ENCODE measurements around the gene ZBTB40.

The ZBTB40 gene

DNA sequence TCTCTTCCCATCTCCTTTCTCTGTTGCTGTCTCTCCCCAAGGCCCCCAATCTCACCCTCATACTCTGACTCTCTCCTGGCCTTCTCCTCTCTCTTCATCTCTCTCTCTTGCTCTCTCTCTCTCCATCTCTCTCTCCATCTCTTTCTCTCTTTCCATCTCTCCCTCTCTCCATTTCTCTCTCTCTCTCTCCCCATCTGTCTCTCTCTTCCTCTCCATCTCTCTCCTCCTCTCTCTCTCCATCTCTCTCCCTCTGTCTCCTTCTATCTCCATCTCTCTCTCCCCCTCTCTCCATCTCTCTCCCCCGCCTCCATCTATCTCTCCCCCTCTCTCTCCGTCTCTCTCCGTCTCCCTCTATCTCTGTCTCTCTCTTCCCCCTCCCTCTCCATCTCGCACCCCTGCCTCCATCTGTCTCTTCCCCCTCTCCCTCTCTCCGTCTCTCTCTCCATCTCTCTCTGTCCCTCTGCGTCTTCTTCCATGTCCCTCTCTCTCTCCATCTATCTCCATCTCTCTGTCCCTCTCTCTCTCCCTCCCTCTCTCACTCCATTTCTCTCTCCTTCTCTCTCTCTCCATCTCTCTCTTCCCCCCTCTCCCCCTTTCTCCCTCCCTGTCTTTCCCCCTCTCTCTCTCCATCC is 95.7 kb downstream of the ZBTB40 start:
- no peaks in the 10 kb centered on the region for H3K9me3 ChIP-seq (ENCODE audit: control insufficient read depth, insufficient read depth, low read length)
- H3K36me3 ChIP-seq (ENCODE audit: control insufficient read depth, insufficient read depth, low read length) = no peaks in the 10 kb centered on the region
- H3K4me3 ChIP-seq (ENCODE audit: low read depth, low read length) = no peak overlapping the region
- H3K9ac ChIP-seq (ENCODE audit: low read depth, low read length) = no peak overlapping the region
- H3K27ac ChIP-seq (ENCODE audit: low read depth, low read length) = no peak overlapping the region
- H3K4me1 ChIP-seq (ENCODE audit: control insufficient read depth, insufficient read depth, low read length) = no peaks in the 10 kb centered on the region
- no peaks in the 10 kb centered on the region for H3K27me3 ChIP-seq (ENCODE audit: control insufficient read depth, insufficient read depth, low read length)

DNA sequence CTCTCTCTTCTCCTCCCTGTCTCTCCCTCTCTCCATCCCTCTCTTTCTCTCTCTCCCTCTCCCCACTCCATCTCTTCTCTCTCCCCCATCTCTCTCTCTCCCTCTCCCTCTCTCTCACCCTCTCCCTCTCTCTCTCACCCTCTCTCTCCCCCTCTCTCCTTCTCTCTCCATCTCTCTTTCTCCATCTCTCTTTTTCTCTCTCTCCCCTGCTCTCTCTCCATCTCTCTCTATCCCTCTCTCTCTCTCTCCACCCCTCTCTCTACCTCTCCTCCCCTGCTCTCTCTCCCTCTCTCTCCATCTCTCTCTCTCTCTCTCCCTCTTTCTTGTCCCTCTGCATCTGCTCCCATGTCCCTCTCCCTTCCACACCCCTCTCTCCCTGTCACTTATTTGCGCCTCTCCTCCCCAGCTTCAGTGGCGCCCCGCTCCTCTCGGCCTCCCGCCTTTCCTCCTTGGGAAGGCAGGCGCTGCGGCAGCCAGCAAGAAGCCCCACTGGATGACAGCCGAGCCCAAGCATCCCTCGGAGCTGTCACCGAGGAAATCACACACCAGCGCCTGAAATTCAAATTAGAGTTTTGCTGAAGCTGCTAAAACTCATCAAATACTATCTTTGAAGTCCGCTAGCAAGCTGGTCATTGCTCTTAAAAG is 96.3 kb downstream of the ZBTB40 start:
- no peak overlapping the region for H3K9ac ChIP-seq (ENCODE audit: low read depth, low read length)
- no peak overlapping the region for H3K27ac ChIP-seq (ENCODE audit: low read depth, low read length)
- H3K27me3 ChIP-seq (ENCODE audit: control insufficient read depth, insufficient read depth, low read length) = no peaks in the 10 kb centered on the region
- no peaks in the 10 kb centered on the region for H3K4me1 ChIP-seq (ENCODE audit: control insufficient read depth, insufficient read depth, low read length)
- no peak overlapping the region for H3K4me3 ChIP-seq (ENCODE audit: low read depth, low read length)
- H3K36me3 ChIP-seq (ENCODE audit: control insufficient read depth, insufficient read depth, low read length) = no peaks in the 10 kb centered on the region
- H3K9me3 ChIP-seq (ENCODE audit: control insufficient read depth, insufficient read depth, low read length) = no peaks in the 10 kb centered on the region

DNA sequence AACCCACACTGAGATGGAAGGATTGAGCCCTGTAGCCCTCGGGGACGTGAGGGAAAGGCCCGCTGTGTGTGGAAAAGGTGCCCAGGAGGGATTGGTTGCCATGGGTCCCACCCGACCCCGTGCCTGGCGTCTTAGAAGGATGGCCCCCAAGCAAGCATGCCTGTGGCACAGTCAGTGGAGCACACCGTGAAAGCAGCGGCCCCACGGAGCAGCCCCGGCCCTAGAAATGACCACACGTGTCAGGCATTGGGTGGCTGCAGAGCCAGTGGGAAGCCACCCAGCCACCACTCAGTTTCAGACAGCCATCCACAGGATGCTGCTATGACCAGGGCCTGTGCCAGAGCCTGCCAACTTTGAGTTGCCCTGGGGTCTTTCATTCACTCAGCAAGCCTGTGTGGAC is 98.4 kb downstream of the ZBTB40 start:
- no peaks in the 10 kb centered on the region for H3K36me3 ChIP-seq (ENCODE audit: control insufficient read depth, insufficient read depth, low read length)
- H3K27me3 ChIP-seq (ENCODE audit: control insufficient read depth, insufficient read depth, low read length) = no peaks in the 10 kb centered on the region
- no peak overlapping the region for H3K4me3 ChIP-seq (ENCODE audit: low read depth, low read length)
- H3K9ac ChIP-seq (ENCODE audit: low read depth, low read length) = no peak overlapping the region
- no peak overlapping the region for H3K27ac ChIP-seq (ENCODE audit: low read depth, low read length)
- H3K9me3 ChIP-seq (ENCODE audit: control insufficient read depth, insufficient read depth, low read length) = no peaks in the 10 kb centered on the region
- H3K4me1 ChIP-seq (ENCODE audit: control insufficient read depth, insufficient read depth, low read length) = peaks cover 9% of the 10 kb centered on the region

DNA sequence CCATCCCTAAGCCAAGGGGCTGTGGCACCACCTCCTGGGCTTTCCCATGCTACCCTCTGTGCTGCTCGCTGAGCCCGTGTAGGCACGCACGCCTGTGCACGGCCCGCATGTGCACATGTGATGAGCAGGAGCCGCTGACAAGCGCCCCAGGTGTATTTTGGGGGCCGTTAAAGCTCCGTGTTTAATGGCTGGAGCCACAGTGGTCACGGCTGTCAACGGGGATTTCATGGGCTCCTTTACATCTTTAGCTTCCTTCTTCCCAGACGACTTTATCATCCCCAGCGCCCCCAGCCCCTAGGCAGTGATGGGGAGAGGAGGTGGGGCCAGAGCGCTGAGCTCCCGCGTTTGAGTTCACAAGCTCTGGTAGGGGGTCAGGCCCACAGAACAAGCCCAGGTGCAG is 99.9 kb downstream of the ZBTB40 start:
- H3K36me3 ChIP-seq (ENCODE audit: control insufficient read depth, insufficient read depth, low read length) = no peaks in the 10 kb centered on the region
- no peak overlapping the region for H3K27ac ChIP-seq (ENCODE audit: low read depth, low read length)
- no peak overlapping the region for H3K4me3 ChIP-seq (ENCODE audit: low read depth, low read length)
- no peaks in the 10 kb centered on the region for H3K9me3 ChIP-seq (ENCODE audit: control insufficient read depth, insufficient read depth, low read length)
- no peak overlapping the region for H3K9ac ChIP-seq (ENCODE audit: low read depth, low read length)
- no peaks in the 10 kb centered on the region for H3K27me3 ChIP-seq (ENCODE audit: control insufficient read depth, insufficient read depth, low read length)
- peaks cover 19% of the 10 kb centered on the region for H3K4me1 ChIP-seq (ENCODE audit: control insufficient read depth, insufficient read depth, low read length)

DNA sequence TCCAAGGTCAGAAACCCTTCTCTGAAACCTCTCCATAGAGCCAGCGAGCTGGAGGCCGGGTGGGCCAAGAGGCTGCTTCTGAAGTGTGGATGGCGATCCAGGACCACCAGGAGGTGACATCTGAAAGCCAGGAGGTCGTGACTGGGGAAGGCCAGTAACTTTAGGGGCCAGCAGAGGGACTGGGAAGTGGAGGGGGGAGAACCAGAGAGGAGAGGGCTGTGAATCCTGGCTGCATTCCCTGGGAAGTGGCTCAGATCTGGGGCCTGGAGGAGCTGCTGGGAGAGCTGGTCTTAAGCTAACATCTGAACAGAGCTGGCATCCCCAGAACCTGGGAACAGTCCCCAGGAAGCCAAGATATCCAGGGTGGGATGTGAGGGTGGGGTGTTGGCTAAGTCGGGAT is 100.4 kb downstream of the ZBTB40 start:
- no peaks in the 10 kb centered on the region for H3K36me3 ChIP-seq (ENCODE audit: control insufficient read depth, insufficient read depth, low read length)
- no peak overlapping the region for H3K4me3 ChIP-seq (ENCODE audit: low read depth, low read length)
- H3K4me1 ChIP-seq (ENCODE audit: control insufficient read depth, insufficient read depth, low read length) = peaks cover 23% of the 10 kb centered on the region
- no peak overlapping the region for H3K27ac ChIP-seq (ENCODE audit: low read depth, low read length)
- no peak overlapping the region for H3K9ac ChIP-seq (ENCODE audit: low read depth, low read length)
- H3K27me3 ChIP-seq (ENCODE audit: control insufficient read depth, insufficient read depth, low read length) = no peaks in the 10 kb centered on the region
- no peaks in the 10 kb centered on the region for H3K9me3 ChIP-seq (ENCODE audit: control insufficient read depth, insufficient read depth, low read length)

GRCh38 chr1:22553104-22553880 is 101.6 kb downstream of the ZBTB40 start:
- Histone ChIP-seq H3K36me3 (ENCODE audit: control insufficient read depth, insufficient read depth, low read length) (no peaks in the 10 kb centered on the region), H3K9ac (ENCODE audit: low read depth, low read length) (no peak overlapping the region), H3K27me3 (ENCODE audit: control insufficient read depth, insufficient read depth, low read length) (no peaks in the 10 kb centered on the region), H3K4me3 (ENCODE audit: low read depth, low read length) (no peak overlapping the region), H3K27ac (ENCODE audit: low read depth, low read length) (no peak overlapping the region), H3K4me1 (ENCODE audit: control insufficient read depth, insufficient read depth, low read length) (peaks cover 23% of the 10 kb centered on the region), H3K9me3 (ENCODE audit: control insufficient read depth, insufficient read depth, low read length) (no peaks in the 10 kb centered on the region)

- Histone ChIP-seq H3K9ac (ENCODE audit: low read depth, low read length) (no peak overlapping the region), H3K4me1 (ENCODE audit: control insufficient read depth, insufficient read depth, low read length) (peaks cover 23% of the 10 kb centered on the region), H3K36me3 (ENCODE audit: control insufficient read depth, insufficient read depth, low read length) (no peaks in the 10 kb centered on the region), H3K27me3 (ENCODE audit: control insufficient read depth, insufficient read depth, low read length) (no peaks in the 10 kb centered on the region), H3K27ac (ENCODE audit: low read depth, low read length) (no peak overlapping the region), H3K9me3 (ENCODE audit: control insufficient read depth, insufficient read depth, low read length) (no peaks in the 10 kb centered on the region), H3K4me3 (ENCODE audit: low read depth, low read length) (no peak overlapping the region)
Measured at GRCh38 chr1:22553991-22554522, 102.4 kb downstream of the ZBTB40 start.

DNA sequence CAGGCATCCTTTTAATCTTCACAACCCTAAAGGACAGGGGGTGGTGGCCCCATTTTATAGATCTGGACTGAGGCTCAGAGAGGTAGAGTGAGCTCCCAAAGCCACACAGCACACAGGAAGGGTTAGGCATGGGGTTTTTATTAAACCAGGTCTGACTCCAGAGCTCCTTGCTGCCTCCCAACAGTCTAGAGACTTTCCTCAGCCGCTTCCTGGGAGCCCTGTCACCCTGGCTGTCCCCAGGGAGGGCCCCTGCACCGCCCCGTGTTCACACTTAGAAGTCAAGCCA is 103.7 kb downstream of the ZBTB40 start:
- peaks cover 23% of the 10 kb centered on the region for H3K4me1 ChIP-seq (ENCODE audit: control insufficient read depth, insufficient read depth, low read length)
- H3K27me3 ChIP-seq (ENCODE audit: control insufficient read depth, insufficient read depth, low read length) = peaks cover 3% of the 10 kb centered on the region; the same call in 1 of the 2 replicates
- no peak overlapping the region for H3K9ac ChIP-seq (ENCODE audit: low read depth, low read length)

DNA sequence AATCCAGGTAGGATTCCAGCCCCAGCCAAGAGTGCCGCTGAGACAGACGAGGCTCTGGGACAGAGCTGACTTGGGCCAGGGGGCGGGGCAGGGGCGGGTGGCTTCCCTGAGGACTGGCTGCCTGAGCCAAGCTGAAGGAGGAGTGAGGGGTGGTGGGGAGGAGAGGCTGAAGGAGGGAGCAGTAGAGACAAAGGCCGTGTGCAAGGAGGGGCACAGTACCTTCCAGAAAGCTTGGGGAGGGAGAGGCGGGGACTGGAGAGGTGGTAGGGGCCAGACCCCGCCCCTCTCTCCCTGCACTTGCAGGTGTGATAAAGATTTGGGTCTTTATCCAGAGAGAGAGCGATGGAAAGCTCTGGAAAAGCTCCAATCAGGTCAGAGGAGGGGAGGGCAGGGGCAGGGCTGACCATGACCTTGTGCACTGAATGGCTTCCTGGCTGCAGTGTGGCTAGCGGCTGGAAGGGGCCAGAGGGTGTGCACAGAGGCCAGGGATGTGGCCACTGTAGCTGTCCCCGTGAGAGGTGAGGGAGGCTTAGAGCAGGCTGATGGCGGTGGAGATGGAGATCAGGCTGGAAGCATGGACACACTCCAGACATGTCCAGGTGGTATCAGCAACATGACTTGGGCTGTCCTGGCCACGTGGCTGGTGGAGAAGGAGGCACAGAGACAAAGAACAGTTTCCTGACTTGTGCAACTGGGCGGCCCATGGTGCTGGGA is 104.9 kb downstream of the ZBTB40 start:
- peaks cover 23% of the 10 kb centered on the region for H3K4me1 ChIP-seq (ENCODE audit: control insufficient read depth, insufficient read depth, low read length)
- H3K9ac ChIP-seq (ENCODE audit: low read depth, low read length) = no peak overlapping the region
- no peaks in the 10 kb centered on the region for H3K36me3 ChIP-seq (ENCODE audit: control insufficient read depth, insufficient read depth, low read length)
- H3K4me3 ChIP-seq (ENCODE audit: low read depth, low read length) = no peak overlapping the region
- no peaks in the 10 kb centered on the region for H3K9me3 ChIP-seq (ENCODE audit: control insufficient read depth, insufficient read depth, low read length)
- H3K27me3 ChIP-seq (ENCODE audit: control insufficient read depth, insufficient read depth, low read length) = peaks cover 15% of the 10 kb centered on the region
- no peak overlapping the region for H3K27ac ChIP-seq (ENCODE audit: low read depth, low read length)

More for the DNA sequence above, 103.7 kb downstream of the ZBTB40 start:
- no peak overlapping the region for H3K27ac ChIP-seq (ENCODE audit: low read depth, low read length)
- no peak overlapping the region for H3K4me3 ChIP-seq (ENCODE audit: low read depth, low read length)
- H3K36me3 ChIP-seq (ENCODE audit: control insufficient read depth, insufficient read depth, low read length) = no peaks in the 10 kb centered on the region
- H3K9me3 ChIP-seq (ENCODE audit: control insufficient read depth, insufficient read depth, low read length) = no peaks in the 10 kb centered on the region

- Histone ChIP-seq H3K27ac (ENCODE audit: low read depth, low read length) (no peak overlapping the region), H3K9ac (ENCODE audit: low read depth, low read length) (no peak overlapping the region), H3K27me3 (ENCODE audit: control insufficient read depth, insufficient read depth, low read length) (peaks cover 24% of the 10 kb centered on the region), H3K9me3 (ENCODE audit: control insufficient read depth, insufficient read depth, low read length) (no peaks in the 10 kb centered on the region), H3K36me3 (ENCODE audit: control insufficient read depth, insufficient read depth, low read length) (no peaks in the 10 kb centered on the region), H3K4me3 (ENCODE audit: low read depth, low read length) (no peak overlapping the region), H3K4me1 (ENCODE audit: control insufficient read depth, insufficient read depth, low read length) (peaks cover 23% of the 10 kb centered on the region)
Measured at GRCh38 chr1:22557341-22557950, 105.8 kb downstream of the ZBTB40 start.
